HG02610 (cell line): ENCODE data around the gene EIF5.
A peak's percentile ranks its signal among the peaks of the same experiment; 100 is the strongest.

ENCODE experiments used
- ATAC-seq: cut with Tn5 transposase; IDR thresholded peaks from one replicate; pipeline ENCODE4 v1.9.1; 2021; ENCODE audit warnings: mild to moderate bottlenecking, moderate library complexity; ENCODE audit not compliant: unreplicated experiment

Gene EIF5

DNA sequence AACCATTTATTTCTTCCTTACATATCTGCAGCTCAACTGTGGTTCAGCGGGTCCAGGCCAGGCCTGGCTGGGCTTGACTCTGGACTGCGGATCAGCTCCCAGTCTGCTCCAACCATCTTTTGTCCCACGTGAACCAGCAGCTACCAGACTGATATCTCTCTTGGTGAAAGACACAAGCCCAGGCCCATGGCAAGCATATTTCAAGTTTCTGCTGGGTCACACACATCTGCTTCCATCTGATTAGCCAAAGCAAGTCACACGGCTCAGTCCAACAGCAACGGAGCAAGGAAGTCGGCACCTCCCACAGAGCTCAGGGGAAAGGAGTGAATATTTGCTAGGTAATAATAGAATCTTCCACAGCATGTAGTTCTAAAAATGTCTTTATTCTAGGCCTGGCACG lies 26.5 kb downstream of the EIF5 start:
- no peak for ATAC-seq

DNA sequence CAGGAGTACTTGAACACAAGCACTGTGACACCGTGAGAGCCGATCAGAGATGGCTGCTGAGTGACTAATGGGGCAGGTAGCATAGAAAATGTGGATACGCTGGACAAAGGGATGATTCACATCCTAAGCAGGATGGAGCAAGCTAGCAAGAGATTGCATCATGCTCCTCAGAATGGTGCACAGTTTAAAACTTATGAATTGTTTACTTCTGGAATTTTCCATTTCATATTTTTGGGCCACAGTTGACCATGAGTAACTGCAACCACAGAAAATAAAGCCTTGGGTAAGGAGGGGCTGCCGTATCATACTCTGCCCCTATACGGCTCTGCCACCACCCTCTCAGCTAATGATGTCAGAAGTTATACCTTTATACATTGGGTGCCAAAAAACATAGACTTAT lies 27.8 kb downstream of the EIF5 start:
- ATAC-seq, result no peak

DNA sequence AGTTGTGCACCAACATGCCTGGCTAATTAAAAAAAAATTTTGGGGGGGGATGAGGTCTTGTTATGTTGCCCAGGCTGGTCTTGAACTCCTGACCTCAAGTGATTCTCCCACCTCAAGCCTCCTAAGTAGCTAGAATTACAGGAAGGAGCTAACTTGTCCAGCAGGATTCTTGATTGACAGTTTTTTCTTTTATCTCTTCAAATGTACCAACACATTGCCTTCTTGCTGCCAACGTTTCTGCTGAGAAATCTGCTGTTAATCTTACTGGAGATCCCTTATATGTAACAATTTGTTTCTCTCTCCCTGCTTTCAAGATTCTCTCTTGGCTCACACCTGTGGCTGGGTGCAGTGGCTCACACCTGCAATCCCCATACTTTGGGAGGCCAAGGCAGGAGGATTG lies 28.7 kb downstream of the EIF5 start:
- no peak for ATAC-seq

DNA sequence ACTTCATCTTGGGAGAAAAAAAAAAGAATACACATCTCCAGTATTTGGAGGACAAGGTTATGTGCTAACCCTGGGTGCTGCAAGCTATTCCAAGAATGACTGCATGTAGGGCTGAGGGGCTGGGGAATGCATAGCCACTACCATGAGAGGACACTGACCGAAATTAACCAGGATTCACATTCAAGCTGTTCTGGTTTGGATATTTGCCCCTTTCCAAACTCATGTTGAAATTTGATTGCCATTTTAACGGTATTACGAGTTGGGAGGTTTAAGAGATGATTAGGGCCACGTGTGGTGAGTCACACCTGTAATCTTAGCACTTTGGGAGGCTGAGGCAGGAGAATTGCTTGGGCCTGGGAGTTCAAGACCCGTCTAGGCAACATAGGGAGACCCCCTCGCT lies 32.7 kb downstream of the EIF5 start:
- ATAC-seq, result no peak

DNA sequence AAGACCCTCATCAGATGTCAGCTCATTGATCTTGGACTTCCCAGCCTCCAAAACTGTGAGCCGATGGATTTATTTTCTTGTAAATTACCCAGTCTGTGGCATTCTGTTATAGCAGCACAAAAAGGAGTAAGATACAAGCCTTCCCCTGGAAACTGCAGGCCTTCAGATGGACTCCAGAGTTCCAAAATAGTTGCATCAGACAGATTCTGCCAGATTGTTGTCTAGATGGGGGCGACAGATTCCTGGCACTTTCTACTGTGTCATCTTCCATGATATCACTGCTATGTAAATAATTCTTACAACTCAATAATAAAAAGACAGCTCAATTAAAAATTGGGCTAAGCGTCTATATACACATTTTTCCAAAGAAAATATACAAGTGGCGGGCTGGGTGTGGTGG lies 34.0 kb downstream of the EIF5 start:
- no peak for ATAC-seq

DNA sequence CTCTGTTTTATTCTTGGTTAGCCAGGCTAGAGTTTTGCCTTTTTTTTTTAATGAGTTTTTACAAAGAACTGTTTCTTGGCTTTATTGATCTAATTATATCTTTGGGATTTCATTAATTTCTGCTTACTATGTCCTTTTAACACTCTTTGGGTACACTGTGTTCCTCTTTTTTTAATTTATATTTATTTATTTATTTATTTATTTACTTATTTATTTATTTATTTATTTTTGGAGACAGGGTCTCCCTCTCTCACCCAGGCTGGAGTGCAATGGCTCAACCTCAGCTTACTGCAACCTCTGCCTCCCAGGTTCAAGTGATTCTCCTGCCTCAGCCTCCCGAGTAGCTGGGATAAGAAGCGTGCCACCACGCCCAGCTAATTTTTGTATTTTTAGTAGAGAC lies 36.0 kb downstream of the EIF5 start:
- ATAC-seq, result no peak

DNA sequence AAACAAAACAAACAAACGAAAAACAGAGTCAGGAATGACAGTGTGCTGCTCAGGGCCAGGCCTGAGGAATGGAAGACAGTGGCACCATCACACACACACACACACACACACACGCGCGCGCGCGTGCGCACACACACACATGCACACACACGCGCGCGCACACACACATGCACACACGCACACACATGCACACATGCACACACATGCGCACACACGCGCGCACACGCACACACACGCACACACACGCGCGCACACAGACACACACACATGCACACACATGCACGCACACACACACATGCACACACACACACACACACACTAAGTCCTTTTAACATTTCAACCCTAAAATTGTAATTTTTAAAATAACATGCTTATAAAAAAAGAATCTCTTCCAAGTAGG lies 38.0 kb downstream of the EIF5 start:
- no peak for ATAC-seq

DNA sequence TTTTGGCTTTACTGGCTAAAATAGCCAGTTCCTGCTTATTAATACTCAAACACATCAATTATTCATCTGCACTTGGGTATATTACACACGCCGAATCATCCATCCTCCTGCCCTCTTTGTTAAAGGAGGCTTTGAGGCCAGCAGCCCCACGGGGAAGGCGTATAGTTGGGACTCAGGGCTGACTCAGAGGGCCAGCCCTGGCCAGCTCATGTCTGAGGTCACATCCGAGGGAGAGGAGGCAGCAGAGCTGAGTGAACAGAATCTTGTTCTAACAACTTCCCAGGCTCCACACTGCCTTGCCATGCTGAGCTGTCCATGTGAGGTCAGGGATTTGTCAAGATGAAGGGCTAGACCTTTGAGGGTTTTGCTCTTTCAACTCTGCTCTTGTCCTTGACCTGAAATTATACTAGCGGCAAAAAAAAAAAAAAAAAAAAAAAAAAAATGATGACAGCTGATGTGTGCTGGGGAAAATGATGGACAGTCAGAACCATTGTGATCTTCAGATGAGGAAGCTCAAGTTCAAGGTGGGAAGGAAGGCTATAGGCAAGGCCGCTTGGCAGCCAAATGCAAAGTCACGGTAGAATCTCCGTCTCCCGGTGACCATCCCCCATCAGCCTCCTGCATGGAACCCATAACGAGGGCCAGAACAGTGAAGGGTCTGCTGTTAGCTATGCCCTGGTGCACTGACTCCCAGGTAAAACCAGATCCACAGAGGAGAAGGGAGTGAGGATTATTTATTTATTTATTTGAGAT lies 38.7 kb downstream of the EIF5 start:
- no peak for ATAC-seq

DNA sequence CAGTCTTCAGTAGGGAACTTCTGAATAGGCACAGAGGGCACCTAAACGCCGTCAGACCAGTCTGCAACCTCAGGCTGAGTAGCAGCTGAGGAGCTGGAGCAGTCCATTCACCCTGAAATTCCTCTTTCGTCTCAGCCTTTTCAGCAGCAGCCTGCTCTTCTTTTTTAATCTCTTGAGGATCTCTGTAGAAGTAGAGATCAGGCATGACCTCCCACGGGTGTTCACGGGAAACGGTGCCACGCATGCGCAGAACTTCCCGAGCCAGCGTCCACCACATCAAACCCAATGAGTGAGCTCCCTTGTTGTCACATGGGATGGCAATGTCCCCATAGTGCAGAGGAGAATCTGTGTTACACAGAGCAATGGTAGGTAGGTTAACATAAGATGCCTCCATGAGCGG lies 40.1 kb downstream of the EIF5 start:
- ATAC-seq, result no peak

DNA sequence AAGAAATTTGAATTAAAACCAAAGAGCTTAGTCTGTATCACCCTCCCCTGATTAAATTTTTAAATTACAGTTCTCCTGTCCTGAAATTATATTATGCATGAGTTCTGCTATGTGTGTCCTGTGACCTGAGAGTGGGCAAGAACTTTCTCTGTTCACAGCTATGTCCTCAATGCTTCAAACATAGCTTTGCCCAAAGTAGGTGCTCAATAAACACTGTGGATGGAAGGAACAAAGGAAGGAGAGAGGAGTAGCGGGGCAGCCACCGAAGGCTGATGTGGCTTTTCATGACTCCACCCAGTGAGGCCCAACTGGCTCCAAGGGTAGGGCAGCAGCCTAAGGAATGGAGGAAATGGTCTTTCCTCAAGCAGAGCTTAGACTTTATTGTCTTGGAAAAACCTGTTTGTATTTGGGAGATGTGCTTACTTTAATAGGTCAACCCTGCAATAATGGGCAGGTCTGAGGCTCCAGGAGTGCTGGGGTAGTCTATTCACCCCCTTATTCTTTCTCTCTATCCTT lies 43.5 kb downstream of the EIF5 start:
- no peak for ATAC-seq

DNA sequence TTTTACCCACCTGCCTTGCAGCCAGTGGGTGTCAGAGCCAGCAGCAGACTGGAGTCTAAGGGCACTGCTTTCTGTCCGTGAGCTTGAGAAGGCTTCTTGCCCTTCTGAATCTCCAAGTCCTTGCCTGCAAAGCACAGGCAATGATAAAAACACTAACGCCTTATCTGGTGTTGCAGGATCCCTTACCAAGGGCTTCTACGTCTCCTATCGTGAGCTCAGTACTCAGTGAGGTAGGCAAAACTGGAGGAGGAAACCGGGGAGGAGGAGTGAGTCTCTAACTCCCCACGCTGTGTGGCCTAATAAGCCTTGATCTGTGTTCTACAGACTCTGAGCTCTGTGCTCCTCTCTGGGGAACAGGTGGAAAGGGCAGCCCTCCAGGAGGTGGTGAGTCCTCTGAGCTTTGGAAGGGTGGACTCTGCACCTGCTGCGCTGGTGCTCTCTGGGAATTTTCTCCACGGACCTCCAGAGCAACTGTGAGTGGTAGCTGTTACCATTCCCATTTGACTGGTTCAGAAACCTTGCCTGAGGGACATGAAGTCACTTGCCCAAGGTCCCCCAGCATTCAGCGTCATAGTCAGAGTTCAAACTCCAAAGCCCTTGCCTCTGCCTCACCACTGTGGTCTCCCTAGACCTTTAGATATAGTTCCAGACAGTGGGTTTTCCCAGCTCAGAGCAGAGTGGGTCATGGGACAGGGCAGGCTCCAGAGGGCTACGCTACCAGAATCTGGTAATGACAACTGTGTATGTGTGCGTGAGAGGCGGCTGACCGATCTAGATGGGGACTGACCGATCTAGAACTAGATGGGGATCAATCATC lies 44.2 kb downstream of the EIF5 start:
- ATAC-seq, result no peak

DNA sequence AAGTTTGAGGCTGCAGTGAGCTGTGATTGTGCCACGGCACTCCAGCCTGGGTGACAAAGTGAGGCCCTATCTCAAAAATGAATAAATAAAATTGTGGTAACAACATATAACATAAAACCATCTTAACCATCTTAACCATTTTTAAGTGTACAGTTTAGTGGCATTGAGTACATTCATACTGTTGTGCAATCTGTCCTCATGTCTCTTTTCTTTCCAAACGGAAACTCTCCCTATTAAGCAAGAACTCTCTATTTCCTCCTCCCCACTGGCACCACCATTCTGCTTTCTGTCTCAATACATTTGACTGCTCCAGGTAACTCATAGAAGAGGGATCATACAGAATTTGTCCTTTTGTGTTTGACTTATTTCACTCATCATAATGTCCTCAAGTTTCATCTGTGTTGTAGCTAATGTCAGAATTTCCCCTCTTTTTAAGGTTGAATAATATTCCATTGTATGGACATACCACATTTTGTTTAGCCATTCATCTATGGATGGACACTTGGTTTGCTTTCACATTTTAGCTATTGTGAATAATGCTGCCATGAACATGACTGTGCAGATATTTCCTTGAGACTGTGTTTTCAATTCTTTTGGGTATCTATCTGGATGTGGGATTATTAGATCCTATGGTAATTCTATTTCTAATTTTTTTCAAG lies 46.8 kb downstream of the EIF5 start:
- ATAC-seq, result no peak

DNA sequence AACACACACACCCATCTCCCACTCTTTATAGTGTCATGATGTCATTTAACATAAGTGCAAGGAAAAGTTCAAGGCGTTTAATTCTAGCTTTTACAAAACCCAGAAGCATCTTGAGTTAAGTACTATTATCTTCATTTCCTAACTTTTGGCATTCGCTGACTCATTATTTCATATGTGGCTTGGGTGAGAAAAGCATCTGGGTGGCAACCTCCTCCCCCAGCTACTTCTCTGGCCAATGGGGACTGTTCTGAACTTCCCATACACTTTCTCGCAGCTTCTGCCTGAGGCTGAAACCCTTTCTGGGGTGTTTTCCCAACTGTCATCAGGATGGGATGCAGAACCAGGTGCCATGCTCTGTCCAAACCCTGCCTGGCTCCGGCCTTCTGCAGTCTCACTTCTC lies 48.3 kb downstream of the EIF5 start:
- ATAC-seq, result no peak

DNA sequence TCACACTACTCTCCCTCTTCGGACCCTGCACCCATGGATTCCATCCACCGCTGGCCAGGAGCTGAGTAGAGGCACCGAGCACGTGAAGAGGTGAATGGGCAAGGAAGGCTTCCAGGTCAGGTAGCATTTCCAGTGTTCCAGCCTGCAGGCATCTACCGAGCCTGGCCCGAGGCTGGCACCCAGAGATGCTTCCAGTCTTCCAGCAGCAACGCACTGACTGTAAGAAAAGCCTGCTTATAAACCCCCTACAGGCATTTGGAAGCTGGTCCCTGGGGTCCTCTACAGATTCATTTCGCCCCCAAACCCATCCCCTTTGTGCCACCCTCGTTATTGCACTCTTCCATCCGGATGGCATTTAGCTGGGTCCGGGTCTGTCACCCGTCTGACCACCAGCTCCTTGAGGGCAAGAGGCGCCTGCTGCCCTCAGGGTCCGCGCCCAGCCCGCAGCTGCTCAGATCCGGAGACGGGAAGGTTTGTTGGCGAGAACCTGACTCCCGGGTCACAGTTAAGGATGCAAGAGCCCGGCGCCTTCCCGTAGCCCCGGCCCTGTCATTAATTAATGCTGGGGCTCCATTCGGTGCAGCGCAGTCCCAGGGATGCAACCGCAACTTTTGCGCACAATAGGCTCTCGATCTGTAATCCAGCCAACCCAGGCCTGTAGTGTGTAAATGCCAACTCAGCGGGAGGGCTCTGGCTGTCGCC lies 50.6 kb downstream of the EIF5 start:
- ATAC-seq, result peak; percentile 3

DNA sequence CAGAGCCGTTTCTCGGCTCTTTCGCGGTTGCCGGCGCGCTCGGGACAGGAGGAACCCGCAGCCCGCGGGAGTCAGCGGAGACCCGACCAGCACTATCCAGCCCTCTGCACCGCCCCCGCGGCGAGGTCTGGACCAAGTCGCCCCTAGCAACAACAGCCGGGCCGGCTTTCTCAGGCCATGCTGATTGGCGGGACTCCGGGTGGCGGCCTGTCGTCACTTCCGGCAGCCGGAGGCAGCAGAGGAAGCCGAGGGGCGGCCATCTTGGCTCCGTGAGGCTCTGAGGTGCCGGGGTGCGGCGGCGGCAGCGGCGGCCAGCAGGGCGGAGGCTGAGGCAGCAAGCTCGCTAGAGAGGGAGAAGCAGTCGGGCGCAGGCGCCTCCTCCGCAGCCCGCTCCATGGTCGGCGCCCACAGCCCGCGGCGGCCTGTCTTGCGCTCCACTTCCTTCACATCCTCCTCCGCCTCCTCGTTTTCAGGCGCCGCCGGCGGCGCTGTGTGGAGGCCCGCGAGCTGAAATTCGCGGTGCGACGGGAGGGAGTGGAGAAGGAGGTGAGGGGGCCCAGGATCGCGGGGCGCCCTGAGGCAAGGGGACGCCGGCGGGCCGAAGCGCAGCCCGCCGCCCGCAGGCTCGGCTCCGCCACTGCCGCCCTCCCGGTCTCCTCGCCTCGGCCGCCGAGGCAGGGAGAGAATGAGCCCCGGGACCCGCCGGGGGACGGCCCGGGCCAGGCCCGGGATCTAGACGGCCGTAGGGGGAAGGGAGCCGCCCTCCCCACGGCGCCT lies 51.3 kb downstream of the EIF5 start, which contains the start of gene MARK3:
MARK3 (plus strand) TSS at position 264 of the 777 bp plus-strand sequence. CDS start 615 bp downstream, outside the sequence.
- peak; percentile 95 for ATAC-seq

DNA sequence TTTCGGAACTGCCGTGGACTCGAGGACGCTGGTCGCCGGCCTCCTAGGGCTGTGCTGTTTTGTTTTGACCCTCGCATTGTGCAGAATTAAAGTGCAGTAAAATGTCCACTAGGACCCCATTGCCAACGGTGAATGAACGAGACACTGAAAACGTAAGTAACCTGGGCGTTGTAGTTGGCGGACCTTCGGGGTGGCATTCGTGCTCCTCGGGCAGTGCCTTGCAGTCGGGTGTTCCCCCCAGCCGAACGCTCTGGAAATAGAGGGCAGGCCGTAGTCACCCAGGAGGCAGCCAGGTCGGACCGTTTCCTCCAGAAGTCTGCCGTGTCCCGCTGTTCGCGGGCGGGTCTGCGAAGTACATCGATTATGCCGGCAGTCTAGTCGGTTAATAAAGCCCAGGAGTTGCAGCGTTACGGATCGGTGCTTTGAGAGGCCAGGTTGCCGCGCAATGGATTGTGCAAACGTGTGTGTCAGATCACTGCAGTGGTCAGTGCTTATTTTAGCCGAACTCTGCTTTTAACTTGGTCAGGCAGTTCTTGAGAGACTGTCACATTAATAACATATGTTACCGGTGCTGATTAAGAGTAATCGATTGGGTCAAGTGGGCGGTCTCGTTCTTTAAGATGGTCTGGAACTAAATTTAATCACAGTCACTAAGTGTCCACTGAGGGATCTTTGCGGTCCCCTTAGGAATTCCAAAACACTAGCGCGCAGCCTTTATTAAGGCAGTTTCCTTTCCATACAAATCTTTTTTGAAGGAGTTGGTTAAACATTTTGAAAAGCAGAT lies 52.1 kb downstream of the EIF5 start:
- ATAC-seq, result peak; percentile 6

DNA sequence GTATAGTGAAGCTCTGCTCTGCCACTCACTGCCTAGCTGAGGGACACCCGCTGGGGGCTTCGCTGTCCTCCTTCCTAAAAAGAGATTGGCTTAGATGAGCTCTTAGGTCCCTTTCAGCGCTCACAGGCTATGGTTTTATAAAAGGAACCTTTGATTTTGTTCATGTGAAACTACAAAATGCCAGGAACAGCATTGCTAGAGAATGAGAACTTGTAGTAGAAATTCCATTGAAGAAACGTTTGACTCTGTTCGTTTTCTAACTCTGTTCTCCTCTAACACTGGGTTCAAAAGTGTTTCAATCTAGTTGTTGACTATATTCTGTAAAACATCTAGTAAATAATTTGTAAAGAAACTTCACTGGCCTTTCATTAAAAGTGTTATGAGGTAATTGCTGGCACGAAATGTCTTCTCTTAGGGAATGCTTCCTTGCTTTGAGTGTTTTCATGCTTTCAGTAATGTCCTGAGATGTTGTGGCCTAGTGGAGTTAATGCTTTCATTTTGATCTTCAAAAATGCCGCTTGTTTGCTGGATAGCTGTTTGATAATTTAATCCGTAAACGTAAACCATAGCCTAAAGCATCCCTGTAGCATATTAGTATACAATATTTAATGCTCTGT lies 52.8 kb downstream of the EIF5 start:
- no peak for ATAC-seq

DNA sequence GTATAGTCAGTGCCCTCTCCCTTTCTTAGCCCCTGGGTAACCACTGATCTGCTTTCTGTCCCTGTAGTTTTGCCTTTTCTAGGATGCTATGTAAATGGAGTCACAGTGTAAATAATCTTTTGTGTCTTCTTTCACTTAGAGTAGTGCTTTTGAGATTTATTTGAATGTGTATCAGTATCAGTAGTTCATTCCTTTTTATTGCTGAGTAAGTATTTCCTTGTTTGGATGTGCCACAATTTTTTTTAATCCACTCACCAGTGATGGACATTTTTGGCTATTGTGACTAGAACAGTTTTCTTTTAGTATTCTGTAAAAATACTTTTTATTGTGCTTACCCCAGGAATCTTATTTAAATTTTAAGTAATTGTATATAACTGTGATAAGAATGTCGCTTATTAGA lies 54.6 kb downstream of the EIF5 start:
- ATAC-seq, result no peak

DNA sequence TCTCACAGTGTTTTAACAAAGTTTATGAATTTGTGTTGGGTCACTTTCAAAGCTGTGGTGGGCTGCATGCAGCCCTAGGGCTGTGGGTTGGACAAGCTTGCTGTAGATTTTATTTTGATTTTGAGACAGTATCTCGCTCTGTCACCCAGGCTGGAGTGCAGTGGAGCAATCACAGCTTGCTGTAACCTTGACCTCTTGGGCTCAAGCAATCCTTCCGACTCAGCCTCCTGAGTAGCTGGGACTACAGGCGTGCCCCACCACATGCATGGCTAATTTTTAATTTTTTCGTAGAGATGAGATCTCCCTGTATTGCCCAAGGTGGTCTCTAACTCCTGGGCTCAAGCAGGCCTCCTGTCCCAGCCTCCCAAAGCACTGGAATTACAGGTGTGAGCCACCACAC lies 56.6 kb downstream of the EIF5 start:
- no peak for ATAC-seq
